Left kidney (tissue), 2 donors: ENCODE data around the gene RAB5A. TPM values are rescaled to one million over a fixed set of nuclear protein-coding genes. Genes with fewer than 3 reads are reported as not detected.
"Not testable (repeated sequence)": the region's sequence is repeated elsewhere in the genome, so short reads cannot be mapped to it uniquely, and the experiment has no call there.

Experiments used
- DNase-seq: peaks from one replicate; pipeline ENCODE4 v3.0.0-alpha.2; 2013
- polyA plus RNA-seq: library from polyadenylated mRNA; unstranded; fragments of 120-200 nt; gene quantifications from one replicate; pipeline ENCODE4 v1.2.1, GENCODE V29; 2013; ENCODE audit not compliant: insufficient read length

RAB5A gene
- polyA plus RNA-seq, 1 donor, result 80.5 TPM

DNA sequence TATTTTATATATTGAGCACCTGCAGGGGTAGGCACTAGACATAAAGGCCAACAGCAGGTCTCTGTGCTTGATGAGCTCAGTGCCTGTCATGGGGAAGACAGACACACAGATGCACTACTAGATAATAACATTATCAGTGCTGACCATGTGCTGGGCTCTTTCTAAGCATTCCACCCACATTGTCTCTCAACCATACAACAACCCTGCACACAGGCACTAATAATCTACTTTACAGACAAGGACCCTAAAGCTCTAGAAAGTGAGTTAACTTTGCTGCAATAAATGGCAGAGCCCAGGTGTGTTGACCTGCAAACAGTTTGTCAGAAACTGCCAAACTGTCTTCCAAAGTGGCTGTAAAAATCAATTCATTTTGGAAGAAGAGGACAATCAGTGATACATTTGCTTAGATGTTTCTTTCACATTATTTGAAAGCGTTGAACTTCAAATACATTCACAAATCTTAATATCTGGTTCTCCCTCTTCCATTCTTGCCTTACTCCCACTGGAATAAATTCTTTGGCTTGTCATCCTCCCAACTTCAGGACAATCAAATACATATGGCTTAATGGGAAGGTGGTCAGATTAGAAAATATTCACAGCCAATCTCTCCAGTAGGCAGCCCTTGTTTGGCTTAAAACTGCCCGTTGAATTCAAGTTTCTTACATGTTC lies 76.2 kb downstream of the RAB5A start:
- DNase-seq, result no peak

DNA sequence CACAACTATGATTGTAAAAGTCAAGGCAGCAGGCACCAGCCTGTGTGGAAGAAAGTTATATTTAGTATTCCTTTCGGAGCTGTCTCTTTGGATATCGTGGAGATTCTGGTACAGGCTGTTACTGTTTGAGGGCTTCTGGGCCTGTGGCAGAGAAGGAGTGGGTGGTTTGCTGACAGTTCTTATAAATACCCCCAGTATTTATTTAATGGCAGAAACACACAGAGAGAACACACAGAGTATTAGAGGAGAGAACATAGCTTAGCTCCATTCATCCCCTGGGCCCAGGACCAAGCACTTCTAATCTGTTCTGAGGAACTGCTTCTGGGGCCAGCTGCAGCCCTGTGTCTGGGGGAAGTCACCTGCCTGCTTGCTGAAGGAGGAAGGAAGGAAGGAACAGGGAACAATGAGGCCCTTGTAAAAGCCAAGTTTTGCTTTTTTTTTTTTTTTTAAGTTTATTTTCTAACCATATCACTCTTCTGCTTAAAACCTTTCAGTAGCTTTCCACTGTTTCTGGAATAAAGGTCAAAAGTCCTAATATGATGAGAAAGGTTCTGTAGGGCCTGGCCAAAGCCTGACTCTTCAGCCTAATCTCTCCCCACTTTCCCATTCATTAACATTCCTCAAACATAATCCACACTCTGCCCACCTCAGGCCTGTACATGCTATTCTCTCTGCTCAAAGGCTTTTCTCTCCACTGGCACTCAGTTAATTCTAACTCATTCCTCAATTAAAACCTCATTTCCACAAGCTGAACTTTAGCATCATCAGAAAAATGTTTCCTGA lies 76.9 kb downstream of the RAB5A start:
- DNase-seq, result no peak

DNA sequence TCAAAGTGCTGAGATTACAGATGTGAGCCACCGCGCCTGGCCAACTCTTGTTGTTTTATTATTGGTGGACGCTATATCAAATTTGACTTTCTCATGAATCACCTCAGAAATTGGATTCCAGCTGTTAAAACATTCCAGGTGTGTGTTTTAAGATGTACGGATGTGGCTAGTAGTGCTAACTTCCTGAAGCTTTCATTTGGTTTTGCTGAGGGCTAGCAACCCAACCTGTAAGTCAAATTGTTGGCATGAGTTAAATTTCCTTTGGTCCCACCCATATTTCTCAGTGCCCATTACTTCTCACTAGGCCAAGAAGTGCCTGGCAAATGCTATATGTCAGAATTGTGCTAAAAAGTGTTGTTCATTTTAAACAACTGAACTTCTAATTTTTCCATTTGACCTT lies 80.2 kb downstream of the RAB5A start:
- no peak for DNase-seq

DNA sequence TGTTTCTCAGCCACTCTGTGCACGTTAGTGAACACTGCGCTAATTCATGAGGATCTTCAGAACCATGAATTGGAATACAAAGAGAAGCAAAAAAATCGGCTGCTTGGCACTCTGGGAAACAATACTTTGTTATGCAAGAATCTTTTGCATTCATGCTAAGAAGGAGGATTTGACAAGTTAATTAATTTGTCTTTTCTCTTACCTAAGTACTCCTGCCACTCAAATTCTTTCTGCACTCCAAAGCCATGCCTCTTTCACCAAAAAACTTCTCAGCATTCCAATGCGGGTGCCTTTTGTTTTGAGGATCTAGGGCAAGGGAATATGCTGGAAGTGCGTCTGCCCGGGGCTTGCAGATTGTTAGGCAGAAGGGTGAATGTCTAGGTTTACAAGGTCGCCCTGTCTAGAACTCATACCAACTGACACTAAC lies 82.0 kb downstream of the RAB5A start:
- no peak for DNase-seq

DNA sequence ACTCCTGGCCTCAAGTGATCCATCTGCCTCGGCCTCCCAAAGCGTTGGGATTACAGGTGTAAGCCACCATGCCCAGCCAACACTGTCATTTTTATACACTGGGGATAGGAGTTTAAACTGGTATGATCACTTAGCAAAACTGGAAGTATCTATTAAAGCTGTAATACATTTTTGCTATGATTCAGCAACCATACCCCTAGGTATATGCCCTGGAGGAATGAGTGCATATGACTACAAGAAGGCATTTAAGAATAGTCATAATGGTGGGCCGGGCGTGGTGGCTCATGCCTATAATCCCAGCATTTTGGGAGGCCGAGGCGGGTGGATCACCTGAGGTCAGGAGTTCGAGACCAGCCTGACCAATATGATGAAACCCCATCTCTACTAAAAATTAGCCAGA lies 85.0 kb downstream of the RAB5A start:
- not testable (repeated sequence) for DNase-seq

Other genes with a start within 250 kb of the RAB5A start
- 2.5 TPM for gene EFHB, start 12.9 kb upstream of the RAB5A start, polyA plus RNA-seq
- gene PP2D1, start 65.2 kb downstream of the RAB5A start, polyA plus RNA-seq, result 1.1 TPM
- gene KAT2B, start 93.3 kb downstream of the RAB5A start, polyA plus RNA-seq, result 29.9 TPM
- gene SGO1, start 239.1 kb downstream of the RAB5A start, polyA plus RNA-seq, result 14.1 TPM